Measurements from ENCODE around the gene RUNX1. TPM values are rescaled to one million over a fixed set of nuclear protein-coding genes. Genes with fewer than 3 reads are reported as not detected.

Gene RUNX1
- total and polyA plus RNA-seq, 2 donors (not counting 3 experiments of a cell fraction or from before 2014, with no cell fraction given): 4.6 to 17.9 TPM

- TF ChIP-seq POLR2AphosphoS5 (IDR thresholded peaks at IDR 0.05; ENCODE audit: insufficient read depth, low read depth, low read length) (no peak), MAX (IDR thresholded peaks at IDR 0.05; ENCODE audit: insufficient read depth, insufficient read length) (no peak), MYC (IDR thresholded peaks at IDR 0.05; ENCODE audit: low read depth, low read length) (no peak), CTCF (IDR thresholded peaks at IDR 0.05; ENCODE audit: extremely low read depth in 1 of 2, insufficient read depth in 1 of 2, low read depth in 1 of 2, low read length in 2 of 2) (no peak), GATA2 (IDR thresholded peaks at IDR 0.05; ENCODE audit: insufficient read depth, insufficient read length, low read depth, low read length) (no peak), POLR2A (IDR thresholded peaks at IDR 0.05; ENCODE audit: low read depth, low read length) (no peak), JUN (IDR thresholded peaks at IDR 0.05; ENCODE audit: borderline replicate concordance, insufficient read depth, insufficient read length, low read depth) (no peak), EZH2 (IDR thresholded peaks at IDR 0.05; ENCODE audit: borderline replicate concordance, low read depth, low read length, severe bottlenecking) (no peak), FOS (IDR thresholded peaks at IDR 0.05; ENCODE audit: borderline replicate concordance, insufficient read depth, low read length) (no peak)
- H3K79me2 ChIP-seq (ENCODE audit: control insufficient read depth, insufficient read depth, low read length): no peaks in the 10 kb centered on the region
- H3K4me2 ChIP-seq (ENCODE audit: insufficient read depth, low read length): no peak overlapping the region
- H3K27me3 ChIP-seq (ENCODE audit: control insufficient read depth in 2 of 2, insufficient read depth in 2 of 2, low read length in 2 of 2): peaks cover 35 to 39% of the 10 kb centered on the region in 2 experiments
- POLR2A ChIA-PET: no interaction called here
- DNase-seq (ENCODE audit: low read depth, low spot score): no peak
- H3K9me1 ChIP-seq (replicated peaks; ENCODE audit: control insufficient read depth, extremely low read depth, insufficient read depth, low read length): no peaks in the 10 kb centered on the region
- H4K20me1 ChIP-seq (replicated peaks; ENCODE audit: control insufficient read depth, extremely low read depth, insufficient read depth, low read length): no peaks in the 10 kb centered on the region
- peaks cover 3% of the 10 kb centered on the region for H3K4me1 ChIP-seq (ENCODE audit: control insufficient read depth, extremely low read depth, insufficient read depth, low read length)
- H3K9me3 ChIP-seq (replicated peaks; ENCODE audit: control insufficient read depth, insufficient read depth, low read length): no peaks in the 10 kb centered on the region
- CTCF ChIA-PET: interaction anchor here (0.9 to 1.6 kb wide), 3 partner anchors 44 to 282 kb away, joined by 3 read pairs; no protein-coding TSS in a partner anchor
- intact Hi-C loops (cut with micrococcal nuclease) (loop anchor here (2.0 kb wide), 1 partner anchor 19 kb away; no protein-coding TSS in a partner anchor), dilution Hi-C loops (cut with MboI; ENCODE audit: extremely low pct_ligation_motif_present, low sequenced_read_pairs) (no loop called here)
- H3K9ac ChIP-seq (replicated peaks; ENCODE audit: extremely low read depth, insufficient read depth, low read length): no peak overlapping the region
- no peaks in the 10 kb centered on the region for H3K36me3 ChIP-seq (ENCODE audit: control insufficient read depth in 2 of 2, extremely low read depth in 1 of 2, insufficient read depth in 2 of 2, low read length in 2 of 2)
- H3K4me3 ChIP-seq (replicated peaks in 1 of 3; ENCODE audit: insufficient read depth in 1 of 3, low read depth in 1 of 3, low read length in 3 of 3): no peak overlapping the region
- H3K27ac ChIP-seq (ENCODE audit: insufficient read depth, low read depth, low read length): no peak overlapping the region
- no peak overlapping the region for H2AFZ ChIP-seq (ENCODE audit: low read depth, low read length)
- FAIRE-seq: peak; percentile 21
- BruUV-seq (replicated peaks): no TSS peak
Observed at GRCh38 chr21:35027563-35028450, 21.3 kb downstream of the RUNX1 start.

Measured in endothelial cell of umbilical vein (primary cell).